Measurements from ENCODE around the gene NKG7. TPM values are rescaled to one million over a fixed set of nuclear protein-coding genes. Genes with fewer than 3 reads are reported as not detected.
"Not testable (repeated sequence)": the region's sequence is repeated elsewhere in the genome, so short reads cannot be mapped to it uniquely, and the experiment has no call there.

Gene NKG7
- total RNA-seq (1 to 10 TPM; 6.2 to 7.2 TPM), total RNA-seq (0.55 to 282 (median 8.6) reads per million in 172 experiments)
- 108 TPM for polyA plus RNA-seq (2013, experiment 1 of 2)
- polyA plus RNA-seq (2013, experiment 2 of 2): 79.3 TPM

GRCh38 chr19:51372649-51373504, at the start of gene NKG7:
Gene NKG7 (minus strand): TSS chr19:51372654. CDS start chr19:51372535, 119 bp downstream.
- Mint-ChIP-seq H3K27ac (peak within 1 kb of the TSS; percentile 84), H3K4me1 (ENCODE audit: low read depth) (peaks cover 69% of the 10 kb centered on the region), H3K4me3 (peak within 1 kb of the TSS; percentile 49), H3K36me3 (ENCODE audit: low read depth) (no peaks in the 10 kb centered on the region), H3K9me3 (no peaks in the 10 kb centered on the region), H3K27me3 (no peaks in the 10 kb centered on the region)
- H3K4me1 ChIP-seq (ENCODE audit: insufficient read depth, low read length): peaks cover 72% of the 10 kb centered on the region
- peaks cover 0 to 7% of the 10 kb centered on the region in 2 experiments for H3K9me3 ChIP-seq (ENCODE audit: control insufficient read depth in 1 of 2, insufficient read depth in 1 of 2, low read length in 2 of 2)
- ChIA-PET POLR2A (no interaction called here), CTCF (no interaction called here)
- DNase-seq (peak in 10 of 14 experiments; percentile 25 to 92 (median 42)), ATAC-seq (ENCODE audit: poor library complexity) (peak; percentile 48)
- intact Hi-C loops (cut with DNase I, micrococcal nuclease): no loop called here
- no peaks in the 10 kb centered on the region for H3K27me3 ChIP-seq (ENCODE audit: control insufficient read depth in 1 of 2, insufficient read depth in 2 of 2, low read length in 2 of 2)
- H3K4me3 ChIP-seq (ENCODE audit: low read length): peak within 1 kb of the TSS; percentile 45
- no peaks in the 10 kb centered on the region for H3K36me3 ChIP-seq (ENCODE audit: insufficient read depth, low read length)
- H3K27ac ChIP-seq (ENCODE audit: low read depth in 1 of 2, low read length in 2 of 2): peak within 1 kb of the TSS; percentile 41 to 62
- no peak for TF ChIP-seq CTCF (IDR thresholded peaks at IDR 0.05)

DNA sequence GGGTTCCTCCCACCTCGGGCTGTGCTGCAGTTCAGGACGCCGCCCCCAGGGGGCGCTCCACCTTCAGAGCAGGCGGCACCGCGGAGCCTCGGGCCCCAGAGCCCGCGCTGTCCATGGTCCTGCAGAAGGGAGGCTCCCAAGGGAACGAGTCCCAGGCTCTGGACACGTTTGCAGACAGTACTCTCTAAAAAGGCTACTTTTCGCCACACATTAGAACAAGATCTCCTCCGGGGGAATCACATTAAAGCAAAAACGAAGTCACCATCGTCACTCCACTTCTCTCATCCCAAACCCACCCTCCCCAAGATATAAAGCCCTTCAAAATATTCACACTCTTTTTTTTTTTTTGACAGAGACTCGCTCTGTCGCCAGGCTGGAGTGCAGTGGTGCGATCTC, 49.6 kb upstream of the NKG7 start:
- no peak overlapping the region for H3K27ac Mint-ChIP-seq
- peak; percentile 61 to 89 (median 78) for DNase-seq
- peak; percentile 96 for TF ChIP-seq CTCF (IDR thresholded peaks at IDR 0.05)
- Histone ChIP-seq H3K36me3 (ENCODE audit: insufficient read depth, low read length) (no peaks in the 10 kb centered on the region), H3K9me3 (ENCODE audit: control insufficient read depth in 1 of 2, insufficient read depth in 1 of 2, low read length in 2 of 2) (peaks cover 0 to 5% of the 10 kb centered on the region in 2 experiments), H3K27me3 (ENCODE audit: control insufficient read depth in 1 of 2, insufficient read depth in 2 of 2, low read length in 2 of 2) (peaks cover 7 to 13% of the 10 kb centered on the region in 2 experiments), H3K27ac (ENCODE audit: low read depth in 1 of 2, low read length in 2 of 2) (no peak overlapping the region), H3K4me3 (ENCODE audit: low read length) (no peak overlapping the region), H3K4me1 (ENCODE audit: insufficient read depth, low read length) (peaks cover 16% of the 10 kb centered on the region)
- H3K27me3 Mint-ChIP-seq: peaks cover 35% of the 10 kb centered on the region
- H3K4me1 Mint-ChIP-seq (ENCODE audit: low read depth): no peaks in the 10 kb centered on the region
- intact Hi-C loops (cut with DNase I, micrococcal nuclease): loop anchor here (1.0 to 5.0 kb wide), 7 partner anchors 17 to 235 kb away; no protein-coding TSS in a partner anchor
- H3K36me3 Mint-ChIP-seq (ENCODE audit: low read depth): no peaks in the 10 kb centered on the region
- ATAC-seq (ENCODE audit: poor library complexity): peak; percentile 79
- H3K9me3 Mint-ChIP-seq: no peaks in the 10 kb centered on the region
- ChIA-PET CTCF (interaction anchor here (0.6 to 1.6 kb wide), 10 partner anchors 13 to 91 kb away, joined by 3 to 8 read pairs (median 4); partner anchors contain the start of gene VSIG10L), POLR2A (interaction anchor here (0.8 kb wide), 1 partner anchor 19 kb away, joined by 6 read pairs; no protein-coding TSS in a partner anchor)
- H3K4me3 Mint-ChIP-seq: no peak overlapping the region

DNA sequence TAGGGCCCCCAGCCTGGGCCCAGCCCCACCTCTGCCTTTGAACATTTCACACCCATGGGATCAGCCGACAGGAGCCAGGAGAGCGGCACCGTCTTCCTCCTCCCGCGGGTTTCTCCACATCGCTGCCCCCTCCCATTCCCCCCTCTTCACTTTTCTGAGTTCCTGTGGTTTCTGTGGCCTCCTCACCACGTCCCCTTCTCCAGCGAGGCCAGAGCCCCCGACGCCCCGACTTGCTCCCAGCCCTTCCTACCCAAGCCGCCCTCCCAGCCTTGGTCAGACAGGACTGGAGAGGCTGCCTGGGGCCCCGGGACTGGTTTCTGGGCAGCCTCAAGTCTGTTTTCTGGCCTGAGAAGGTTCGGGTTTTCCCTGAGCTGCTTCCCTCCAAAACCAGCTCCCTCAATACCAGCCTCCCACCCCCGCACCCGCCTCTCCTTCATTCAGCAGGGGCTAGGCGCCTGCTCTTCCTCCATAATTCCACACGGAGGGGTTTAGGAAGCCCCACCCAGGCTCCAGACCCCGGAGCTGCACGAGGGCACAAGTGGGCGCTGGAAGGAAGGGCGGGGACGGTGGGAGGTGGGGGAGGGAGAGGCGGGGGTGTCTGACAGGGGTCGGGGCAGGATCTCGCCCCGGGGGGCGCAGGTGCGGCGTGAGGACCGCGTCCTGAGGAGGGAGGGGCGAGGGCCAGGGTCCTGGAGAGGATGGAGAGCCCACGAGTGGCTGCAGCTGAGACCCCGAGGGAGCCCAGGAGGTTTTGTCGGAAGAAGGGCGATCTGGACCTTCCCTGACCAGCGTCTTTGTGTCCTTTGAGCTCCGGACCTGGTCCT, 49.0 kb upstream of the NKG7 start:
- H3K27me3 Mint-ChIP-seq: peaks cover 35% of the 10 kb centered on the region

DNA sequence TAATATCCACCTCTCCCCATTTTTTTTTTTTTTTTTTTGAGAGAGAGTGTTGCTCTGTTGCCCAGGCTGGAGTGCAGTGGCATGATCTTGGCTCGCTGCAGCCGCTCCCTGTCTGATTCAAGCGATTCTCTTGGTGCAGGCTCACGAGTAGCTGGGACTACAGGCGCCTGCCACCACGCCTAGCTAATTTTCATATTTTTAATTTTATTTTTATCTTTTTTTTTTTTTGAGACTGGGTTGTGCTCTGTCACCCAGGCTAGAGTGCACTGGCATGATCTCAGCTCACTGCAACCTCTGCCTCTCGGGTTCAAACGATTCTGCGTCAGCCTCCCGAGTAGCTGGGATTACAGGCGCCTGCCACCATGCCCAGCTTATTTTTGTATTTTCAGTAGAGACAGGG, 48.1 kb upstream of the NKG7 start:
- DNase-seq; H3K36me3 ChIP-seq (ENCODE audit: insufficient read depth, low read length); POLR2A ChIA-PET; H3K4me3 Mint-ChIP-seq; H3K9me3 Mint-ChIP-seq; ATAC-seq (ENCODE audit: poor library complexity); H3K27ac Mint-ChIP-seq; H3K4me1 Mint-ChIP-seq (ENCODE audit: low read depth); H3K36me3 Mint-ChIP-seq (ENCODE audit: low read depth); H3K4me3 ChIP-seq (ENCODE audit: low read length); H3K9me3 ChIP-seq (ENCODE audit: control insufficient read depth in 1 of 2, insufficient read depth in 1 of 2, low read length in 2 of 2); H3K27ac ChIP-seq (ENCODE audit: low read depth in 1 of 2, low read length in 2 of 2): not testable (repeated sequence)
- peaks cover 7 to 13% of the 10 kb centered on the region in 2 experiments for H3K27me3 ChIP-seq (ENCODE audit: control insufficient read depth in 1 of 2, insufficient read depth in 2 of 2, low read length in 2 of 2)
- CTCF ChIA-PET: interaction anchor here (1.0 to 1.6 kb wide), 3 partner anchors 14 to 21 kb away, joined by 3 to 8 read pairs (median 5); no protein-coding TSS in a partner anchor
- intact Hi-C loops (cut with DNase I, micrococcal nuclease): loop anchor here in 1 of 2 experiments (5.0 kb wide), 1 partner anchor 97 kb away; no protein-coding TSS in a partner anchor
- H3K4me1 ChIP-seq (ENCODE audit: insufficient read depth, low read length): peaks cover 16% of the 10 kb centered on the region
- peaks cover 35% of the 10 kb centered on the region for H3K27me3 Mint-ChIP-seq

More for the DNA sequence above, 49.0 kb upstream of the NKG7 start:
- no peaks in the 10 kb centered on the region for H3K4me1 Mint-ChIP-seq (ENCODE audit: low read depth)
- no peak overlapping the region for H3K4me3 Mint-ChIP-seq
- intact Hi-C loops (cut with DNase I, micrococcal nuclease): loop anchor here (1.0 to 5.0 kb wide), 7 partner anchors 18 to 236 kb away; no protein-coding TSS in a partner anchor
- Histone ChIP-seq H3K9me3 (ENCODE audit: control insufficient read depth in 1 of 2, insufficient read depth in 1 of 2, low read length in 2 of 2) (peaks cover 0 to 5% of the 10 kb centered on the region in 2 experiments), H3K4me3 (ENCODE audit: low read length) (no peak overlapping the region), H3K27ac (ENCODE audit: low read depth in 1 of 2, low read length in 2 of 2) (no peak overlapping the region), H3K36me3 (ENCODE audit: insufficient read depth, low read length) (no peaks in the 10 kb centered on the region), H3K4me1 (ENCODE audit: insufficient read depth, low read length) (peaks cover 16% of the 10 kb centered on the region), H3K27me3 (ENCODE audit: control insufficient read depth in 1 of 2, insufficient read depth in 2 of 2, low read length in 2 of 2) (peaks cover 7 to 13% of the 10 kb centered on the region in 2 experiments)
- no peak for TF ChIP-seq CTCF (IDR thresholded peaks at IDR 0.05)
- CTCF ChIA-PET: interaction anchor here (0.6 to 1.6 kb wide), 10 partner anchors 13 to 92 kb away, joined by 3 to 8 read pairs (median 4); partner anchors contain the start of gene VSIG10L
- H3K36me3 Mint-ChIP-seq (ENCODE audit: low read depth): no peaks in the 10 kb centered on the region
- no peaks in the 10 kb centered on the region for H3K9me3 Mint-ChIP-seq
- POLR2A ChIA-PET: interaction anchor here (0.8 kb wide), 1 partner anchor 20 kb away, joined by 6 read pairs; no protein-coding TSS in a partner anchor
- ATAC-seq (ENCODE audit: poor library complexity): no peak
- no peak for DNase-seq
- no peak overlapping the region for H3K27ac Mint-ChIP-seq
